PC-9 (cell line): ENCODE results near the gene PRKG1.

Experiments
- EZH2 ChIP-seq: fragments of 200-600 bp; sonication (generic); IDR thresholded peaks from 2 replicates; pipeline ENCODE4 v1.8.0; 2017; ENCODE audit warnings: antibody characterized with exemption, low read depth
- TF ChIP-seq, protein P1 (sequence below): fragments of 200-600 bp; sonication (generic); conservative IDR thresholded peaks from 2 replicates; pipeline ENCODE4 v1.6.1; 2017; ENCODE audit warnings: mixed run types, antibody characterized with exemption, mild to moderate bottlenecking, moderate library complexity

DNA sequence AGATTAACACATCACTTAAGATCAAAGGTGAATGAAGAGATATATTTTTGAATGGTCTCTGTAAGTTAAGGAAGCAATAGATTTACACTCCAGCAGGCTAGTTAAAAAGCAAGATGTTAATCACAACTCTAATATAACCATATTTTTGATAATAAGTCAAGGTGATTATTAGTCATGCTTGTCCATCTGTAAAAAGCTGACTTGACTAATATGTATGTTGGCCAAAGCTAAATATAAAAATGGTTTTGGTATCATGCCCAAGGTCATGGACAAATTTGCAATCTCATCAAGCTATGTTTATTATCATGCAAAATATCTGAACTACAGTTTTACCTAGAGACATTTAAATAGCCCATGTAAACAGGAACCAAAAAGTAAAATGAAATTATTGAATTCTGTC, 727.7 kb downstream of the PRKG1 start:
- TF ChIP-seq, protein P1, sequence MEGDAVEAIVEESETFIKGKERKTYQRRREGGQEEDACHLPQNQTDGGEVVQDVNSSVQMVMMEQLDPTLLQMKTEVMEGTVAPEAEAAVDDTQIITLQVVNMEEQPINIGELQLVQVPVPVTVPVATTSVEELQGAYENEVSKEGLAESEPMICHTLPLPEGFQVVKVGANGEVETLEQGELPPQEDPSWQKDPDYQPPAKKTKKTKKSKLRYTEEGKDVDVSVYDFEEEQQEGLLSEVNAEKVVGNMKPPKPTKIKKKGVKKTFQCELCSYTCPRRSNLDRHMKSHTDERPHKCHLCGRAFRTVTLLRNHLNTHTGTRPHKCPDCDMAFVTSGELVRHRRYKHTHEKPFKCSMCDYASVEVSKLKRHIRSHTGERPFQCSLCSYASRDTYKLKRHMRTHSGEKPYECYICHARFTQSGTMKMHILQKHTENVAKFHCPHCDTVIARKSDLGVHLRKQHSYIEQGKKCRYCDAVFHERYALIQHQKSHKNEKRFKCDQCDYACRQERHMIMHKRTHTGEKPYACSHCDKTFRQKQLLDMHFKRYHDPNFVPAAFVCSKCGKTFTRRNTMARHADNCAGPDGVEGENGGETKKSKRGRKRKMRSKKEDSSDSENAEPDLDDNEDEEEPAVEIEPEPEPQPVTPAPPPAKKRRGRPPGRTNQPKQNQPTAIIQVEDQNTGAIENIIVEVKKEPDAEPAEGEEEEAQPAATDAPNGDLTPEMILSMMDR: no peak
- TF ChIP-seq EZH2: no peak
